GM12892 (cell line): ENCODE data around the gene FAM98B.

Experiments
- POLR2A ChIP-seq: IDR thresholded peaks from 2 replicates; pipeline ENCODE4 v1.6.1; 2011; ENCODE audit warnings: low read depth, low read length, control low read depth
- POLR2AphosphoS5 ChIP-seq: IDR thresholded peaks from 2 replicates; pipeline ENCODE4 v1.6.1; 2011; ENCODE audit warnings: low read depth, low read length, control low read depth

DNA sequence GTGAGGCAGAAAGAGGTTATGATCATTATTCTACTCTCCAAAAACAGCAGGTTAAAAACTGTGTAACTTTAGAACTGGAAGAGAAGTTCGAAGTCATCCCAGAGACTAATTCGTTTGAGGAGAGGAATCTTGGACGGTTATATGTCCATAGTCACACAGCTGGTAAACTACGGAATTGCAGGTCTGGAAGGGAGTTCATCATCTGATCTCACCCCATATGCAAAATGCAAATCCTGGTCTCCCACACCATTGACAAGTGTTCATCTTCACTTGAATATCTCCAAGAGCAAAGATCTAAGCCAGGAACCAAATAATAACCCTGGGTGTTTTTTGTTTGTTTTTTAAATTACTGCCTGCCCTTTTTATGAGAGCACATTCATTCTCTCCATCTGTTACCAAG, 53.1 kb downstream of the FAM98B start:
- no peak for TF ChIP-seq POLR2AphosphoS5
- TF ChIP-seq POLR2A = no peak
